NOMO-1 treated with dmso at 0.1 percent for 144 hours (cell line): ENCODE measurements around the gene SIGLEC8.

Source experiments
- DNase-seq: peaks from one replicate; lab custom pipeline; 2025; ENCODE audit not compliant: unreplicated experiment; lab: John Stamatoyannopoulos, UW

Gene SIGLEC8

DNA sequence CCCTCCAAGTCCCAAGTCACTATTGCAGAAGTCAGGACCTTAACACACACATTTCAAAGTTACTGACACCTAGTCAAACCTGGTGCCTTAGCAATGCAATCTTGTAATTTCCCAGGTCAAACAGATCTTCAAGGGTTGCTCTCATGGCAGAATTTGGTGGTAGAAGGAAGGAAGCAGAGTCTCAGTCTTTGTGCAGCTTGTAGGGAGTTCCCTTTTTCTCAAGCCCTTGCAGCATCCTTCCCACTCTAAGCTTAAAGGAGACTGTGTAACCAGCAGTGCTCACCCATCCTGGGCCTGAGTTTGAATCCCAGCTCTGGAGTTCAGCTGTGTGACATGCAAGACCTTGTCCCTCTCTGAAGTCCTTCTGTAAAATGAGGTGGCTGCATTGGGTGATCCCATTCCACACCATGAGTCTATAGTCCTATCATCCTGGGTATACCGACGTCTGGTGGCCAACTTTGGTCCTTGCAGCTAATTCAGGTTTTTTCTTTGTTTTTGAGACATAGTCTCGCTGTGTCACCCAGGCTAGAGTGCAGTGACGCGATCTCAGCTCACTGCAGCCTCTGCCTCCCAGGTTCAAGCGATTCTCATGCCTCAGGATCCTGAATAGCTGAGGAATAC, 50.6 kb downstream of the SIGLEC8 start:
- DNase-seq: peak; percentile 80

DNA sequence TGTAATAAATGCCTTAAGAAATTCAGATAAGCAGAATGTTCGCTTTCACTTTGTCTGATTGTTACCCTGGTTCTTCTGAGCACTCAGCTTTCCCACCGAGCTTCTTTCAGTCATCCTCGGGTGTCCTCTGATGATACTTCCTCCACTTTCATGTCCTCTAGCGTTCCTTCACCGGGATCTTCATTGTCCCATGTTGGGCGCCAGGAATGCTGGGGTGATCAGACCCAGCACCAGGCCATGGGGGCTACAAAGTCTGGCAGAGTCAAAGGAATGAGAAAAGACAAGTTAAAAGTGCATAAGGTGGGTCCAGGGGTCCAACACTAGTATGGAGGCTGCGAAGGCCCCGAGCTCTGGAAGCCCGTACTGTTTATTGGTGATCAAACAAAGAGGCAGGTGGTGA, 56.1 kb downstream of the SIGLEC8 start:
- DNase-seq: no peak
